Jurkat, Clone E6-1 (cell line): ENCODE data around the gene EVX2.

Experiments used
- DNase-seq: peaks from one replicate; pipeline ENCODE4 v3.0.0-alpha.2; 2011; ENCODE audit warnings: low read depth, low spot score
- H3K4me3 ChIP-seq: 2 replicates; pipeline ENCODE4 v1.5.1; 2011; ENCODE audit warnings: mild to moderate bottlenecking, low read length, control low read depth, moderate library complexity

EVX2 gene

DNA sequence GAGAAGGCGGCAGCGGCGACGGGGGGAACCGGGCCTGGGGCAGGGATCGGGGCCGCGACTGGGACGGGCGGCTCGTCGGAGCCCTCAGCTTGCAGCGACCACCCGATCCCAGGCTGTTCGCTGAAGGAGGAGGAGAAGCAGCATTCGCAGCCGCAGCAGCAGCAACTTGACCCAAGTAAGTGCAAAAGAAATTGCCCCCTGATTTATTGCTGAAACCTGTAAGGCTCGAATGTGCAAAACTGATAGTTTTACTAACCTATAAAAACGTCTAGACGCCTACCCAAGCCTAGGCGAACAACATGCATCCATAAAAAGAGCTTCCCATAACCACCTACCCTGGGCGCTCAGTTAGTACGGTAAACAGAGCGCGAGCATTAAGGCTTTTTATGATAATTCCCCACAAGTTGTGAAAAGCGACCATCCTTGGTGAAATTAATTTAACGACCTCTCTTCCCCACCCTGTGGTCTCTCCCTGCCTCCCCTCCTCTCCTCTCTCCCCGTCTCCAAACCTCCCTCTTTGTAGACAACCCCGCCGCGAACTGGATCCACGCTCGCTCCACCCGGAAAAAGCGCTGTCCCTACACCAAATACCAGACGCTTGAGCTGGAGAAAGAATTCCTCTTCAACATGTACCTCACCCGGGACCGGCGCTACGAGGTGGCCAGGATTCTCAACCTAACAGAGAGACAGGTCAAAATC lies 39.8 kb upstream of the EVX2 start:
- H3K4me3 ChIP-seq = no peak overlapping the region
- no peak for DNase-seq

- no peak for DNase-seq
- no peak within 1 kb of the TSS for H3K4me3 ChIP-seq
Measured at GRCh38 chr2:176122683-176123410, 39.1 kb upstream of the EVX2 start, which contains the start of gene HOXD9. Gene HOXD9, plus strand, starts transcription at chr2:176122719. Its CDS starts 50 bp downstream, at chr2:176122769.

DNA sequence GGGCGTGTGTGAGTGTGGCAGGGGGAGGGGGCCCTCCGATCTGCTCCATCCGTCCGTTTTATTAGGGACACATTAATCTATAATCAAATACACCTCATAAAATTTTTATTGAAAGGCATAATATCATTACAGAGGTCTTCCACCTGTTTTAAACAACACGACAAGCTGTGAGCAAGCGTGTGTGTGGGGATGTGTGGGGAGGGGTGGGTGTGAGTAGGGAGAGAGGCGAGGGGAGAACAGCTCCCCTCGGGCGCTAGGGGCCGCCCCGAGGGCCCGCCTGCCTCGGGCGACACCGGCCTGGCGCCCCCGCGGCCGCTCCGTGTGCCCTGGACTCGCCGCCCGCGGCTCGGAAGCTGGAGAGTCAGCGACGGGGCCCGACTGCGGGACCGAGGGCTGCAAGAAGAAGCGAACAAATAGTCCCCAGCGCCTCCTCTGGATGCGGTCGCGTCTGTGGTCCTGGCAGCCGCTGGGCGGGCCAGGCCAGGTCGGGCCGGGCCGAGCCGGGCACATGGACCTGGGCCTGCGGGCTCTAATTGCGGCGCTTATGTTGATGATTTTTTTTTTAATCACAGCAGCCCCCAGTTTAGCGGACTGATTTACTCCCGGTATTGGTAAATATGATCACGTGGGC lies 38.4 kb upstream of the EVX2 start:
- no peak for DNase-seq
- no peak overlapping the region for H3K4me3 ChIP-seq

DNA sequence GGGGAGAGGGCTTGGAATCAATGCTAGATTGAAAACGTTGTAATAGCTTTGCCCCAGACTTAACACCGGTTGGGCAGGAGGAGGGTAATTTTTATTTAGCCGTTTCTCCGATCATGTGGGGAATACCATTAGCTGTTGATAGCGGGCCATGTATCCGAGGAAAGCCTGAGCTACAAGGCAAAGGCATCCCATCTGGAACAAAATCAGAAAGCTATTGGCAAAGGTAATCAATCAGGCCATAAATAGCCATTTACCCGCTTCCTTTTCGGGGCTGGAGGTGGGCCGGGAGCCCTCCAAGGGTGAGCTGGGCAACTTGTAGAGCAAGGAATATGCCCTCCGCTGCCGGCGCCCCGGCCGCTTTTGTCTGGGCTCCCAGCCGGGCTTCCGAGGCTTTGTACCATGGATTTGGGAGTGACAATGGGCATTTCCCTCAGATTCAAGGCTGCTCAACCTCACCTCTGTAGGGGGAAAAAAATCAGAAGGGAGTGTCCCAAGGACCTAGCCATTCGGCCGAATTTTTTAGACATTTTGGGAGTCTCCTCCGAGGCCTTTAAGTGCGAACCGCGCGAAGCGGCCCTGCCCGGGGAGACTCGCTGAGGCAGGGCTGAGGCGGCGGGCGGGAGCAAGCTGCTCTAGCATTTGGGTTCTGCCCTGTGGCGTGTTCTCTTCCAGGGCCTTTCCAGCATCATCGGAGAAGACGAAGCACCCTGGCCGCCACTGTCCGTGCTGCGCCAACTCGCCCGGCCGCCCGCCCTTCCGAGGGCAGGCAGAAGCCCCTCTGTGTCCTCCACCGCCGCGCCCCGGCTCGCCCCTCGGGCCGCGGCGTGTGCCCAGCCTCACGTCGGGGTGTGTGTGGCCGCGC lies 37.7 kb upstream of the EVX2 start:
- no peak overlapping the region for H3K4me3 ChIP-seq

GRCh38 chr2:176120364-176121189 lies 36.8 kb upstream of the EVX2 start:
- DNase-seq = no peak
- no peak overlapping the region for H3K4me3 ChIP-seq

More for the DNA sequence above, 37.7 kb upstream of the EVX2 start:
- no peak for DNase-seq

- DNase-seq = peak; percentile 38
- H3K4me3 ChIP-seq = no peak overlapping the region; the same call in 1 of the 2 replicates
Measured at GRCh38 chr2:176118601-176119339, 35.0 kb upstream of the EVX2 start.

DNA sequence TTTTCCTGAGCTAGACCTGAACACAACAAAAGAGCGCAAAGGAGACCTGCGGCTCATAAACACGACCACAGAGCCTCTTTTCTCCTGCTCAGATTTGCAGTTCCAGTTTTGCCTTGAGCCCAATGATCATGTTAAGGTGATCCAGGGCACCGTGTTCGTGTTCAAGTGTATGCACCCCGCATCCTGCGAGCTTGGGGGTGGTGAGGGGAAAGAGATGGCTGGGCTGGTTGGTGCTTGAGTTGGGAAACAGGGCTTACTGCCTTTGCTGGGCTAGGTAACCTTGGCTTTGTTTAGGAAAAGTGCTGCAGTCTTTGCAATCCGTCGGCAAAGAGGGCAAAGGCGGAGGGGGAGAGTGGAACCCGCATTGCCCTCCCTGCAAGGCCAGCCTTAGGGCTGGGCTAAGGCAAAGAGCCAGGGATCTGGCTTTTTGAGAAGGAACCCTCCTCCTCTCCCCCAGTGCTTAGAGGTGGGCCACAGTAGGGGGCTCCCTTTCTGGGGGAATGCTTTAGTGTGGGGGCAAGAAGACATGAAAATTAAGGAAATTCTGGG lies 34.1 kb upstream of the EVX2 start:
- no peak overlapping the region for H3K4me3 ChIP-seq
- DNase-seq = no peak

DNA sequence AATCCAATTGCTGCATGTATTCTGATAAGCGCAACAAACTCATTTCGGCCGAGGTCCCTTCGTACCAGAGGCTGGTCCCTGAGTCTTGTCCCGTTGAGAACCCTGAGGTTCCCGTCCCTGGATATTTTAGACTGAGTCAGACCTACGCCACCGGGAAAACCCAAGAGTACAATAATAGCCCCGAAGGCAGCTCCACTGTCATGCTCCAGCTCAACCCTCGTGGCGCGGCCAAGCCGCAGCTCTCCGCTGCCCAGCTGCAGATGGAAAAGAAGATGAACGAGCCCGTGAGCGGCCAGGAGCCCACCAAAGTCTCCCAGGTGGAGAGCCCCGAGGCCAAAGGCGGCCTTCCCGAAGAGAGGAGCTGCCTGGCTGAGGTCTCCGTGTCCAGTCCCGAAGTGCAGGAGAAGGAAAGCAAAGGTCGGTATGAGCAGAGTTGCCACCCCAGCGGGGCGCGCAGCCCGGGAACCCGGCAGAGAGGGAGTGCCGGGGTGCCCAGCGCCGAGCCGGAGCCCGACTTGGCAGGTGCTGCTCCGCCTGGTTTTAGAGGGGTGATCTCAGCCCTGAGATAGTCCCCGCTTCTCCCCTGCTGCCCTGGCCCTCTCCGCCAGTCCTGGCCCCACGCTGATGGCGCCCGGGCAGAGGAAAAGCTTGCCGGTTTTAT lies 33.5 kb upstream of the EVX2 start:
- no peak for DNase-seq
- no peak overlapping the region for H3K4me3 ChIP-seq

DNA sequence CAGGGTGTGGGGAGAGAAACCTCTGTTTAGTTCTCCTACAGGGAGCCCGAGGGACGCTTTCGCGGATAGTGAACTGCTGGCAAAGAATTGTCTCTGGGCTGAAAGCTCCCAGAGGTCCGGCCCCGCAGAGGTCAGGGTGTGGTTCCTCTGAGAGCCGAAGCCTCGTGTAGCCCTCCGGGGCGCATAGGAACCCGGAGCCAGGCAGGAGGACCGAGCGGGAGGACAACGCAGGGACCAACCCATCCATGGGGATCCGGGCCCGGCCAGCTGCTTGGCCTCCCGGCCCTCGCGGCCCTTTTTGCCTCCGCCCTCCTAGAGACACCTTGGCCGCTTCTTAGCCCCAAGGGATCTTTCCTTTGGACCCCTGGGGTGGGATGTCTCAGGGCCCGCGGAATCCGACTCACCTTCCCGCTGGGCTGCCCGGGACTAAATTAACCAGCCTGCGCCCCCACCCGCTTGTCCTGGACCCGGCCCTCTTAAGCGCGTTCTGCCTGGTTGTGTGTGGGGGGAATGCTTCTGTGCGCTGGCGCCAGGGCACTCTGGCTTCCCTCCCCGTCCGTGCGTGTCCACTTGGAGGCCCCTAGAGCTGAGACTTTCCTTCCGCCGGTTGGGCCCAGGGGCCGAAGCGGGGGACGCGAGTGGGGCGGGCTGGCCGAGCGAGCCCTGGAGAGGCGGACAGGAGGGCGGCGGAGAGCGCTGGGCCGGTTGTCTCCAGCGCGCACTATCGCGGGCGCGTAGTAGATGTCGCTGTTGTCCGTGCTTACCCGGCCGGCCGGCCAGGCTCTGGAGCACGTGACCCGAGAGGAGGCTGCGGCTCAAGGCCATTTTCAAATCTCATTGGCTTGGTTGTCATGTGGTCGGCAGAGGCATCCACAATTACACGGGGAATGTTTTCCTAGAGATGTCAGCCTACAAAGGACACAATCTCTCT lies 32.4 kb upstream of the EVX2 start, which contains the start of gene HOXD10:
Gene HOXD10, plus strand, starts transcription at position 896 of the 931 bp plus-strand sequence. CDS start 56 bp downstream, outside the sequence.
- no peak for DNase-seq

DNA sequence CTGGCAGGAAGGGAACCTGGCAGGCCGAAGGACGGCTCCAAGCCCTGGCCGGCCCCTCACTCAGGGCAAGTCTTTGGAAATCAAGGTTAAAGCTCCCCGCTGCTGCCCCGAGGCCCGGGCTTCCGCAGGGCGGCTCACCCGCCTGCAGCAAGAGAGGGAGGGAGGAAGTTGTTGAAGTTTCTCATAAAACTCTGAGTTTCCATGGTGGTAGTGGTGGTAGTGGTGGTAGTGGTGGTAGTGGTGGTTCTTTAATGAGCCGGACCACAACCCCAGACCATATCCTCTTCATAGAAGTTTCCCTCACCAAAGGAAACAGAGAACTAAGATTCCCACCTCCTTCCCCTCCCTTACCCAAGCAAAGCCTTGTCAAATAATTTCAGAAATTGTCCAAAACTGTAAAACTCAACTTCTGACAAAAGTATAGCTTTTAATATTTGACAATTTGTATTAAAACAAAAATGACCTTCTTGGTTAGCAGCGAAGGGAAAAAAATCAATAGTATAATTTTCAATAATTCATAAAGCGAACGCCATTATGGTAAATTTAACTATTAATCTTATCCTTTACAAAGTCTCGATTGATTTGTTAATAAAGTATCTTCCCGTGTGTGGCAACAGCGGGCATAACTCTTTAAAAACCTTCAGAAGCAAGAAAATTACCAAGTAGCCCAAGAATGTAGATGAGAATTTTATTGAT lies 31.3 kb upstream of the EVX2 start:
- H3K4me3 ChIP-seq = no peak overlapping the region
- DNase-seq = no peak

More for the DNA sequence above, 32.4 kb upstream of the EVX2 start, which contains the start of gene HOXD10:
- H3K4me3 ChIP-seq = no peak within 1 kb of the TSS

DNA sequence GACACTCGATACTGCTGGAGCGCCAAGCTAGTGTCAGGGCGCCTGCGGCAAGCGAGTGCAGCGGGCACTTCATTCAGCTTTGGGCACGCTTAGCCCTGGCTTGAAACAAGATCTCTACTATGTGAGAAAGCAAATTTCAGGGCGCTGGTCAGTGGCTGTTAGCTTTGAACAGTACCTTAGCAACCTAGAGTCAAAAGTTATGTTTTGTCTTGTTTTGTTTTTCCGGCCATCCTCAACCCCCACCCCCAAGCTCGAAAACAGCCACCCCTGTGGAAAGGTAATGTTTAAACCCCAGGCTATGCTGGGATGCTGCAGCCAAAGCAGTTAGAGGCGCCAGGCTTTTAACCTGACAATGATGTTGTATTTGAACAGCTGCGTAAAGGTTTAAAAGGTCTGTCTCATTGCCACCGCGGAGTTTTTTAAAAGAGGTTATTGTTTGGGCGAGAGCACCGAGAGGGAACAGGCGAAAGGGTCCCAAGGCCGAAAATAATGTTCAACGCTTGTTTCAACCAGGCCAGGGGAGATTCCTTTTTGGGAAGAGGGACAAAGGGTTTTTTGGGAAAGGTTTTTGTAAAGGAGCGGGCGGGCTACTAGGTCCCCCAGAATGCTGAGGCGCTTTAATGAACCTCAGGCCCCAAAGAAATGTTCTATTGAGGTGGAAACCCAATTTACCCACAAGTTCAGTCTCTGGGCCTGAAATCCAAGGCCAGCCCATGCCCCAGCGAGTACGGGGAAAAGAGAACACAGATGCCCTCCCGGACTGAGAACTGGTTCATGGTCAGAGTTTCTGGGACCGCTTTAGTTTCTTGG lies 30.6 kb upstream of the EVX2 start:
- no peak overlapping the region for H3K4me3 ChIP-seq

GRCh38 chr2:176112375-176113302 lies 28.9 kb upstream of the EVX2 start:
- no peak overlapping the region for H3K4me3 ChIP-seq
- no peak for DNase-seq

More for the DNA sequence above, 30.6 kb upstream of the EVX2 start:
- no peak for DNase-seq

DNA sequence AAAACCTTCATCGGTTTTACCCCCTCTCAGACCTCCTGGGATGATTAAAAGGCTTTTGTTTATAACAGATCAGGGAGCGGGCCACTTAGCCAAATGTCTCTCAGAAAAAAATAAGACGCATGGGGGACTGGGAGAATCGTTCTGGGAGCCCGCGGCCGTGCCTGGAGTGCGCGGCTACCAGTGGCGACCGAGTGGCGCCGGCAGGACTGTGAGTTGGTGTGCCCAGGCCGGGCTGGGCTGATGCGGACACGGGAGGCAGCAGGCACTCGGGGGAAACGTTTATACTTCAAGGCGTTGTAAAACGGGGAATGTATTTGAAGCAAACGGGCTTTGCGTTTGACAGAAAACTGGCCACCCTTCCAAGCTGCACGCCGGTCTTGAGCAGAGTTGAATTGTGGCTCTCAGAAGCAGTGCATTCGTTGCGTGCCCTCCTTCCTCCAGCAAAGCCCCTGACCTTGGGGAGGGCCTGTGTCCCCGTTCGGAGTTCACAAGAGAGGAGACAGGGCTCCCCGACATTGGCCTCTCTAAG lies 28.1 kb upstream of the EVX2 start:
- DNase-seq = no peak
- no peak overlapping the region for H3K4me3 ChIP-seq
